HepG2 (cell line): ENCODE data around the gene APLF. TPM values are rescaled to one million over a fixed set of nuclear protein-coding genes. Genes with fewer than 3 reads are reported as not detected.

ENCODE experiments used
- ADNP ChIP-seq: sonication (generic); formaldehyde crosslinking; IDR thresholded peaks from 2 replicates; pipeline ENCODE4 v1.4.0; 2020; ENCODE audit warnings: missing genetic modification reagents
- ARHGAP35 ChIP-seq: sonication (generic); formaldehyde crosslinking; IDR thresholded peaks from 2 replicates; pipeline ENCODE4 v1.9.0; 2022; ENCODE audit warnings: mild to moderate bottlenecking, inconsistent platforms, moderate library complexity, missing genetic modification reagents, borderline replicate concordance
- ATM ChIP-seq: fragments of 450-650 bp; IDR thresholded peaks from 2 replicates; pipeline ENCODE4 v1.7.1; 2017; ENCODE audit warnings: mild to moderate bottlenecking, borderline replicate concordance
- DMTF1 ChIP-seq: sonication (generic); formaldehyde crosslinking; IDR thresholded peaks from 2 replicates; pipeline ENCODE4 v1.4.0; 2020; ENCODE audit warnings: mild to moderate bottlenecking, missing genetic modification reagents
- IRF2 ChIP-seq: IDR thresholded peaks from 2 replicates; pipeline ENCODE4 v1.6.1; 2018; ENCODE audit warnings: missing genetic modification reagents, missing compliant biosample characterization
- KDM1A ChIP-seq: IDR thresholded peaks from 2 replicates; pipeline ENCODE4 v1.6.1; 2016; ENCODE audit warnings: missing compliant biosample characterization
- PAX8 ChIP-seq: sonication (generic); formaldehyde crosslinking; IDR thresholded peaks from 2 replicates; pipeline ENCODE4 v1.8.0; 2022; ENCODE audit warnings: mild to moderate bottlenecking, missing genetic modification reagents, borderline replicate concordance
- POLR2G ChIP-seq: fragments of 200-400 bp; formaldehyde crosslinking; IDR thresholded peaks from 2 replicates; pipeline ENCODE4 v1.6.1; 2018; ENCODE audit warnings: mild to moderate bottlenecking, low read depth, low read length, moderate library complexity
- RCOR2 ChIP-seq: IDR thresholded peaks from 2 replicates; pipeline ENCODE4 v1.6.1; 2016; ENCODE audit warnings: missing biosample characterization, missing genetic modification reagents
- REL ChIP-seq: sonication (generic); formaldehyde crosslinking; conservative IDR thresholded peaks from 2 replicates; pipeline ENCODE4 v1.8.0; 2022; ENCODE audit warnings: mild to moderate bottlenecking, missing genetic modification reagents, moderate library complexity
- RORA ChIP-seq: sonication (generic); formaldehyde crosslinking; IDR thresholded peaks from 2 replicates; pipeline ENCODE4 v1.5.0; 2020; ENCODE audit warnings: mild to moderate bottlenecking, missing genetic modification reagents, moderate library complexity
- TBX2 ChIP-seq: sonication (generic); formaldehyde crosslinking; IDR thresholded peaks from 2 replicates; pipeline ENCODE4 v1.5.0; 2020; ENCODE audit warnings: missing genetic modification reagents, mild to moderate bottlenecking, borderline replicate concordance
- TEAD2 ChIP-seq: sonication (generic); formaldehyde crosslinking; IDR thresholded peaks from 2 replicates; pipeline ENCODE4 v1.9.0; 2021; ENCODE audit warnings: missing genetic modification reagents
- TFDP2 ChIP-seq: sonication (generic); formaldehyde crosslinking; IDR thresholded peaks from 2 replicates; pipeline ENCODE4 v1.4.0; 2020; ENCODE audit warnings: missing genetic modification reagents
- ZBTB39 ChIP-seq: sonication (generic); formaldehyde crosslinking; IDR thresholded peaks from 2 replicates; pipeline ENCODE4 v1.5.0; 2020; ENCODE audit warnings: missing genetic modification reagents
- ZEB1 ChIP-seq: IDR thresholded peaks from 2 replicates; pipeline ENCODE4 v1.6.1; 2012; ENCODE audit warnings: mild to moderate bottlenecking, low read depth, inconsistent platforms; ENCODE audit not compliant: insufficient replicate concordance
- ZFY ChIP-seq: sonication (generic); formaldehyde crosslinking; IDR thresholded peaks from 2 replicates; pipeline ENCODE4 v1.4.0; 2020; ENCODE audit warnings: missing genetic modification reagents
- ZNF136 ChIP-seq: sonication (generic); formaldehyde crosslinking; IDR thresholded peaks from 2 replicates; pipeline ENCODE4 v1.8.1; 2022; ENCODE audit warnings: low read depth, mild to moderate bottlenecking, moderate library complexity, missing genetic modification reagents
- ZNF552 ChIP-seq: sonication (generic); formaldehyde crosslinking; IDR thresholded peaks from 2 replicates; pipeline ENCODE4 v1.9.0; 2022; ENCODE audit warnings: missing genetic modification reagents, mild to moderate bottlenecking, borderline replicate concordance
- ZNF574 ChIP-seq: sonication (generic); formaldehyde crosslinking; IDR thresholded peaks from 2 replicates; pipeline ENCODE4 v1.4.0; 2020; ENCODE audit warnings: missing genetic modification reagents
- ZNF674 ChIP-seq: sonication (generic); formaldehyde crosslinking; IDR thresholded peaks from 2 replicates; pipeline ENCODE4 v1.5.0; 2020; ENCODE audit warnings: low read depth, mild to moderate bottlenecking, missing genetic modification reagents
- polyA plus RNA-seq, 8 experiments: library from polyadenylated mRNA; depleted of rRNA in 3 of 8; stranded (reverse) in 7 of 8; unstranded in 1 of 8; fragments of >200 nt; fragmentation: Illumina TruSeq in 4 of 8; extraction: Trizol in 4 of 8; gene quantifications; 2 replicates each; pipeline versions ENCODE4 v1.2.1 to v1.2.3, GENCODE V29; 2011 to 2016; ENCODE audit warnings: low read depth in 4 of 8, missing spikeins in 1 of 8, mixed read lengths in 1 of 8; ENCODE audit not compliant: insufficient read depth in 1 of 8
- total RNA-seq, 5 experiments: library from RNA; depleted of rRNA; stranded (reverse); fragments of >200 nt; fragmentation: Illumina TruSeq; extraction: Trizol; gene quantifications; 2 replicates each; pipeline ENCODE4 v1.2.3, GENCODE V29; 2016; ENCODE audit warnings: low read depth in 1 of 5

APLF gene
- total and polyA plus RNA-seq, 2 of the 13 experiments (the other 11 are each of a cell fraction or from before 2014, with no cell fraction given): 0.45 to 2.2 TPM

GRCh38 chr2:68467077-68467960 is at the start of gene APLF, which contains the start of gene FBXO48 (continued):
- TF ChIP-seq TFDP2 (CRISPR knock-in tag): peak; percentile 99
- TF ChIP-seq ZBTB39 (CRISPR knock-in tag): no peak
- peak; percentile 24 for TF ChIP-seq ZEB1
- no peak; the same call in 1 of the 2 replicates for TF ChIP-seq ZNF674 (CRISPR knock-in tag)
- no peak for TF ChIP-seq TEAD2
- peak; percentile 94 for TF ChIP-seq TBX2
- 0 out of 2 replicates have a peak, but pooled peaks have one; percentile 14 for TF ChIP-seq PAX8
- peak; percentile 71; the same call in 1 of the 2 replicates for TF ChIP-seq ZNF136 (CRISPR knock-in tag)
- no peak for TF ChIP-seq ATM
- peak; percentile 50; the same call in 1 of the 2 replicates for TF ChIP-seq ARHGAP35 (CRISPR knock-in tag)
- peak; percentile 22; the same call in 1 of the 2 replicates for TF ChIP-seq KDM1A (CRISPR knock-in tag)
- TF ChIP-seq ADNP (CRISPR knock-in tag): no peak
- no peak for TF ChIP-seq DMTF1 (CRISPR knock-in tag)
- no peak for TF ChIP-seq REL (CRISPR knock-in tag)
- TF ChIP-seq RORA (CRISPR knock-in tag): no peak
- peak; percentile 48; the same call in 1 of the 2 replicates for TF ChIP-seq RCOR2
- TF ChIP-seq ZNF552 (CRISPR knock-in tag): peak; percentile 78
- TF ChIP-seq ZNF574 (CRISPR knock-in tag): peak; percentile 77
- peak; percentile 97 for TF ChIP-seq ZFY
- no peak; the same call in 1 of the 2 replicates for TF ChIP-seq IRF2 (CRISPR knock-in tag)
- peak; percentile 97 for TF ChIP-seq POLR2G
